Tibial artery (tissue), 4 donors: ENCODE measurements around the gene MGST2.

ENCODE experiments used
- DNase-seq, 2 donors: peaks; one replicate each; pipeline ENCODE4 v3.0.0-alpha.2; 2019
- H3K27ac ChIP-seq, 2 donors: fragments of 200-600 bp; sonication (generic) in 1 of 2; 1 replicate in 1 of 2; 2 replicates in 1 of 2; pipeline ENCODE4 v1.5.1; 2018 to 2019; ENCODE audit warnings: mild to moderate bottlenecking in 1 of 2
- H3K27me3 ChIP-seq, 2 donors: fragments of 200-600 bp; sonication (generic) in 1 of 2; one replicate each; pipeline versions ENCODE4 v1.5.1 to v1.6.0; 2016 to 2019
- H3K36me3 ChIP-seq, 3 donors: fragments of 200-600 bp; sonication (generic) in 2 of 3; one replicate each; pipeline ENCODE4 v1.5.1; 2016 to 2019; ENCODE audit warnings: mild to moderate bottlenecking in 2 of 3
- H3K4me1 ChIP-seq, 4 donors: fragments of 200-600 bp; sonication (generic) in 2 of 4; 1 replicate in 3 of 4; 2 replicates in 1 of 4; pipeline ENCODE4 v1.5.1; 2016 to 2019
- H3K4me3 ChIP-seq, 2 donors: fragments of 200-600 bp; sonication (generic) in 1 of 2; 1 replicate in 1 of 2; 2 replicates in 1 of 2; pipeline ENCODE4 v1.5.1; 2018 to 2019; ENCODE audit warnings: mild to moderate bottlenecking in 2 of 2
- H3K9me3 ChIP-seq, 3 donors: fragments of 200-600 bp; sonication (generic) in 1 of 3; one replicate each; pipeline ENCODE4 v1.5.1; 2016 to 2019
- intact Hi-C: fragments of 100-400 bp; cut with DNase I; formaldehyde crosslinking; loops from one replicate; pipeline ENCODE4 v1.15.0; 2023; ENCODE audit warnings: low total_unique reads
- TF ChIP-seq, protein P1 (sequence below), 2 experiments: fragments of 200-600 bp in 1 of 2; fragments of 450-650 bp in 1 of 2; IDR thresholded peaks; one replicate each; pipeline ENCODE4 v1.5.1; 2017 to 2019; ENCODE audit warnings: antibody characterized with exemption in 2 of 2, mild to moderate bottlenecking in 1 of 2, moderate library complexity in 1 of 2

The MGST2 gene

GRCh38 chr4:139665690-139666529 lies at the start of gene MGST2:
Gene MGST2, plus strand, starts transcription at chr4:139665819. Its CDS starts 201 bp downstream, at chr4:139666020.
- Histone ChIP-seq H3K4me3 (peak within 1 kb of the TSS; percentile 51 to 64), H3K36me3 (no peaks in the 10 kb centered on the region), H3K27me3 (no peaks in the 10 kb centered on the region), H3K27ac (peak within 1 kb of the TSS; percentile 80 to 83), H3K9me3 (no peaks in the 10 kb centered on the region), H3K4me1 (peaks cover 0 to 23% (median 12%) of the 10 kb centered on the region in 4 donors)
- TF ChIP-seq, protein P1, sequence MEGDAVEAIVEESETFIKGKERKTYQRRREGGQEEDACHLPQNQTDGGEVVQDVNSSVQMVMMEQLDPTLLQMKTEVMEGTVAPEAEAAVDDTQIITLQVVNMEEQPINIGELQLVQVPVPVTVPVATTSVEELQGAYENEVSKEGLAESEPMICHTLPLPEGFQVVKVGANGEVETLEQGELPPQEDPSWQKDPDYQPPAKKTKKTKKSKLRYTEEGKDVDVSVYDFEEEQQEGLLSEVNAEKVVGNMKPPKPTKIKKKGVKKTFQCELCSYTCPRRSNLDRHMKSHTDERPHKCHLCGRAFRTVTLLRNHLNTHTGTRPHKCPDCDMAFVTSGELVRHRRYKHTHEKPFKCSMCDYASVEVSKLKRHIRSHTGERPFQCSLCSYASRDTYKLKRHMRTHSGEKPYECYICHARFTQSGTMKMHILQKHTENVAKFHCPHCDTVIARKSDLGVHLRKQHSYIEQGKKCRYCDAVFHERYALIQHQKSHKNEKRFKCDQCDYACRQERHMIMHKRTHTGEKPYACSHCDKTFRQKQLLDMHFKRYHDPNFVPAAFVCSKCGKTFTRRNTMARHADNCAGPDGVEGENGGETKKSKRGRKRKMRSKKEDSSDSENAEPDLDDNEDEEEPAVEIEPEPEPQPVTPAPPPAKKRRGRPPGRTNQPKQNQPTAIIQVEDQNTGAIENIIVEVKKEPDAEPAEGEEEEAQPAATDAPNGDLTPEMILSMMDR (IDR thresholded peaks at IDR 0.05): no peak
- peak; percentile 78 to 86 for DNase-seq
- intact Hi-C loops: no loop called here

GRCh38 chr4:139617702-139618490 lies 47.7 kb upstream of the MGST2 start:
- no peaks in the 10 kb centered on the region for H3K4me1 ChIP-seq
- H3K4me3 ChIP-seq: no peak overlapping the region
- no peak overlapping the region for H3K27ac ChIP-seq
- H3K27me3 ChIP-seq: no peaks in the 10 kb centered on the region
- no peak for DNase-seq
- TF ChIP-seq, protein P1 (IDR thresholded peaks at IDR 0.05): peak; percentile 26 to 52
- no peaks in the 10 kb centered on the region for H3K36me3 ChIP-seq
- intact Hi-C loops: no loop called here
- no peaks in the 10 kb centered on the region for H3K9me3 ChIP-seq

GRCh38 chr4:139619644-139620043 lies 46.0 kb upstream of the MGST2 start:
- TF ChIP-seq, protein P1 (IDR thresholded peaks at IDR 0.05): no peak
- DNase-seq: no peak

DNA sequence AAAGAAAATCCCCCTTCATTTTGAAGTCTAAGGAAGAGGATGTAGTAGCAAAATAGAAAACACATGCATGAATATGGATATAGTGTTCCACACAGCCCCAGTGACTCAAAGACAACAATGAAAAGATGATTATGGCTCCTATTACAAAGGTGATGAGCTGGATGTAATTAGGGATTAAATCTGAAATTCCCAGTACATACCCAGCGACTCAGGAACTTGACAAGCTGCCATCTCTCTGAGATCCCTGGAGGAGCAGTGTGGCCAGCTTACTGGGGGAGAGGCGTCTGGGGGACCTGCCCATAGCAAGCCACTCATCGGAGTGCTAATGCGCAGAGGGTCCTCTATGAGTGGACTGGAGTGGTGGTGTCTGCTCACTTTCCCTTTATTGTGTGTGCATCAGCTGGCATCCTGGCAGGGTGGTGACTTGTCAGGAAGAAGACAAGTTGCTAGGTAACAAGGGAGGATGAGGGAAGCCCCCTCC lies 42.7 kb upstream of the MGST2 start:
- no peaks in the 10 kb centered on the region for H3K27me3 ChIP-seq
- H3K4me3 ChIP-seq: no peak overlapping the region
- DNase-seq: no peak
- H3K27ac ChIP-seq: no peak overlapping the region
- intact Hi-C loops: no loop called here
- H3K9me3 ChIP-seq: no peaks in the 10 kb centered on the region
- H3K36me3 ChIP-seq: no peaks in the 10 kb centered on the region
- TF ChIP-seq, protein P1 (IDR thresholded peaks at IDR 0.05): no peak
- H3K4me1 ChIP-seq: no peaks in the 10 kb centered on the region

More at GRCh38 chr4:139619644-139620043, 46.0 kb upstream of the MGST2 start:
- no peak overlapping the region for H3K4me3 ChIP-seq
- H3K36me3 ChIP-seq: no peaks in the 10 kb centered on the region
- no peak overlapping the region for H3K27ac ChIP-seq
- intact Hi-C loops: no loop called here
- no peaks in the 10 kb centered on the region for H3K27me3 ChIP-seq
- H3K4me1 ChIP-seq: no peaks in the 10 kb centered on the region
- no peaks in the 10 kb centered on the region for H3K9me3 ChIP-seq

DNA sequence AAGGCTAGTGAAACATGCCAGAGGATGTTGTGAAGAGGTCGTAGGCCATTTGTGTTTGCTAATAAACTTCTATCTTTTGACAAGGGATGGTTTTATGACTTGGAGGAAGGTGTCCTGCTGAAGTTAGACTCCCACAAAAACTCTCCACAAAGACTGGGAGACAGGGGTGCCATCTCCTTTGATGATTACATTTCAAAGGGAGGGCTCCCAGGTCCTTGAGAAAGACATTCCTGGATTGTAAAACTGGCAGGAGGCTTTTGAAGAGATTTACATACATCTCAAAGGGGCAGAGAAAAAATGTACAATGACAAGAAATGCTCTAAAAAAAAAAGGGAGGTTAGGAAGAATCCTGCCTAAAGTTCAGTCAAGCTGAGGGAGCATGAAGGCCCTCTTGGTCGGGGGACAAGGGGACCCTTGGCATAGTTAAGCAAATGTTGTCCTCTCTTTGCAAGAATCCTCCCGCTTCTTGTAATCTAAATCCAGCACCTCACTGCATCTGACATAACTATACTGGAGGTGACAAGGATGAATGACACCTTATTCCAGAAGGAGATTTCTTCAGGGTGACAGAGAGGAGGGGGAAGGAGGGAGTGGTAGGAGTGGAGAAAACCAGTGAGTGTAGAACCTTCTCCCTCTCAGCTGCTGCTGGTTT lies 41.1 kb upstream of the MGST2 start:
- no peaks in the 10 kb centered on the region for H3K27me3 ChIP-seq
- TF ChIP-seq, protein P1 (IDR thresholded peaks at IDR 0.05): no peak
- no peak overlapping the region for H3K27ac ChIP-seq
- H3K9me3 ChIP-seq: no peaks in the 10 kb centered on the region
- no peak overlapping the region for H3K4me3 ChIP-seq
- intact Hi-C loops: no loop called here
- H3K36me3 ChIP-seq: no peaks in the 10 kb centered on the region
- DNase-seq: no peak
- H3K4me1 ChIP-seq: no peaks in the 10 kb centered on the region
